HG03521 (cell line): ENCODE results near the gene COX7A2L.
"Not testable (repeated sequence)": the region's sequence is repeated elsewhere in the genome, so short reads cannot be mapped to it uniquely, and the experiment has no call there.

Source experiments
- ATAC-seq: cut with Tn5 transposase; IDR thresholded peaks from one replicate; pipeline ENCODE4 v1.9.1; 2021; ENCODE audit warnings: mild to moderate bottlenecking, moderate library complexity; ENCODE audit not compliant: unreplicated experiment

Gene COX7A2L

DNA sequence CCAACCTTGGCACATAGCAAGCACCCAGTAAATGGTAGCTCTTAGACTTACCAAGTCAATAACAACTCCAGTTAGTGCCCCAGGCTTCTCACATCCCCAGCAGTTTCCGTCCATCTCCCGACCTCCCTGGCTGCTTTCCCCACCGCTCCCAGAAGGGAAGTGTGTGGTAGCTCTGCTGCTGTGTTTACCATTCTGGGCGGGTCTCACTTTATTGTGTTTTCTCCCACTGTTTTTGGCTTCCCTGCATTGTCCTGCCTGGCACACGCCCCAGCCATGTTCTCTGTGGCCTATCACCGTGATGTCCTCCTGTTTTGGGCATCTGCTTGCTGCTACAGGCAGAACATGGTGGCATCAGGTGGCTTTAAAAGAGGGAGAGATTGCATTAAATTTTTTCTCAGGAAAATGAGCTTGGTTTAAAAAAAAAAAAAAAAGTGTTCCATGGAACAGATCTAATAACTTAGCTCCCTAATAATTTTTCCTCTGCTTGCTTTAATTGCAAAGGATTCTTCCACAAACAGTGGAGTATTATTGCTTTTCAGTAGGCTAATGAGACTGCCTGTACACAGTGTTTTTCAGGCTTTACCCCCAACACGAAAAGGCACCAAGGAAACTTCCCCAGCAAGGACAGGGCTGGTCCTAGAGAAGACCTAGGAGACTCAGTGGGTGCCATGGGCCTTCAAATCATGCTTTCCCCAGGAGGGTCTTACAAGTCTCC lies 8.0 kb upstream of the COX7A2L start:
- ATAC-seq: no peak

- no peak for ATAC-seq
Observed at GRCh38 chr2:42367835-42368234, 6.8 kb upstream of the COX7A2L start.

DNA sequence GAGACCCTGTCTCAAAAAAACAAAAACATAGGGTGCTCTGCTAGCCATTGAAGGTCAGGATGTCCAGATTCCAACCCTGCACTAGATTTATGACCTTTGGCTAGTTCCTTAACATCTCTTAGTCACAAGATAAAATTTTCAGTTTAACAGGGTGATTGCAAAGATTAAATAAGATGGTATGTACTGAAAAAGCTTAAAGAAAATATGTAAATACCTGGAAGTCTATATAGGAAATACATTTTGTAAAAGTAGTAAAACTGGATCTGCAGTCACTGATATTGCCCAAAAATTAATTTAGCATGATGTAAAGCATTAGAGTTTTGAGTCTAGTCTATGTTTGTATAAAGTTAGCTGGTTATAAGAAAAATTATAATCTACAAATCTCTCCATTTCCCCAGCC lies 5.4 kb upstream of the COX7A2L start:
- ATAC-seq: no peak

- no peak for ATAC-seq
Observed at GRCh38 chr2:42364658-42365057, 3.6 kb upstream of the COX7A2L start.

DNA sequence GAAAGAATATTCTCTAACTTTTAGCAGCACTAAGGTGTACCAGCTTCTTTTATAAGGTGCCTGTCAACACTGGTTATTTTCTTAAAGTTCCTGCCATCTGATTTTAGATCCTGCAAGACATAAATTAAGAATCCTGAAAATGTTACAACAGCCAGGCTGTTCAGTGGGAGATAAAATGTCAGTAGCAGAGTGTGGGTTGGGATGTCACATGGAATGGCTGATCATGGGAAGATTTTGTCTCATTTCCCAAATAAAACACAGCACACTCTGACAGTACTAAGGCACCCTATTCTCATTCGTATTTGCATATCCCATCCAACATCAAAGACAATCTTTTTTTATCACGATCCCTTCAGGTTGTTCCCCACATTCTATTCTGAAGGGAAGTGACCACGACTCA lies 2.4 kb upstream of the COX7A2L start:
- ATAC-seq: no peak

DNA sequence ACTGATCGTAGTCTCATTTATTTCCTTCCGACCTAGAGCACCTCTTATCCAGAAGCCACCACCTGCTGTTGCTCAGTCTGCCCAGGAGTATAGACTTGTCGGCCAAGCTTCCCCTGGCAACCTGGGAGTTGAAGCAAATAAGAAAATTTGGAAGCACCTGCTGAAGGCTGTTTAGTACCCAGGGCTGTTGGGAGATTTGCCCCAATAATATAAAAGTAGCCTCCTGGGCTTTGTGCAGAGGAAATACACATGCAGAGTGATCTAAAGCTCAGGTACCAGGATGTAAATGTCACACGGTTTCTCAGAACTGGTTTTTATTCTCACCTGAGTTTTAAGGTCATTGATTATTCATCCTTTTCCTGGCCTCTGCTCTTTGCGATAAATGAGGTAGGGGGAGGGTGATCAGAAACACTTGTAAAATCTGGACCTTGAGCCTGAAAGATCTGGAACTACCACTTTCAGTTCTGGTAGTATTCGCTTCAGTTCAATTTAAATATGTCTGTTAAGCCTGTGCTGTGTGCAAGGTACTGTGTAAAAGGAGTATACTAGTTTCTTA lies 789 bp upstream of the COX7A2L start:
- no peak for ATAC-seq

GRCh38 chr2:42360493-42360889 lies 526 bp downstream of the COX7A2L start:
- ATAC-seq: no peak

DNA sequence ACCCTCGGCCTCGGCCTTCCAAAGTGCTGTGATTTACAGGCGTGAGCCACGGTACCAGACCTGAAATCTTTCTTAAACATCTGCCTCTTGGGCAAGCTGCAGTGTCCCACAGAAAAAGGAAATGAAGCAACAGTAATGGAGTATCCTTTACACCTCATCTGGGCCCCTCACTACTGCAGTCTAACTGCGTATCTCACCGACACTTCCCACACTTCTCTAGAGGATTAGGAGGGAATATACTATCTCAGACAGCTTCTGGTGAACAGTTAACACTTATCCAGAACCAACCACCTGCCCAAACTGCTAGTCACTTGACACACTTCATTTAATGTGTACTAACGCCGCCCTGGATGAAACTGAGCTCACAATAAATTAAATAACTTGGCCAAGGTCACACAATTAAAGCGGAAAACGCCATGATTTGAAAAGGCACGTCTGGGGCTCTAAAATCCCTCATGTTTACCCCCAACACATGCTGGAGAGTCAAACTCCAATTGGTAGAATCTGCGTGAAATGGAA lies 993 bp downstream of the COX7A2L start:
- no peak for ATAC-seq

DNA sequence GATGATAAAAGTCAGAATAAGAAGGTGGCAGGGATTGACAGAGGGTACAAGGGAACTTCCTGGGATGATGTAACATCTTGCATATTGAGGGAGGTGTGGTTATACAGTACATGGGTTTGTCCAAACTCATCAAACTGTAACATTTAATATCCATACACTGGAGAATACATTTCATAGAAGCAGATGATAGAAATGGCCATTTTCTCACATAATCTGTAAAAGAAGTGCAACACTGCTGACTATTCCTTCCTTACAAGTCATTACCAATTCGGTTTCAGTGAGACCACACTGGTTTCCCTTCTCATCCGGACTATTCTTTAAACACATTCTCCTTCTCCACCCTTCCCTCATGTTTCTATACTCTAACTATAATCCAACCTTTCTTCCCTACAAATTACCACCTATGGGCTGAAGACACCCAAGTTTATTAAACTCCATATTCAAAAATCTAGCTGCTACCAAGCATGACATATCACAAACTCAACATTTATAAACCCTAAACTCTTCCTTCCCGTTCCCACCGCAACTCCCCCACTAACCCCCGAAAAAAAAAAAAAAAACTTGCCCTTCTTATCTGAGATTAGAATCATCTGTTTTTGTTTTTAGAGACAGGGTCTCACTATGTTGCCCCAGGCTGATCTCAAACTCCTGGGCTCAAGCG lies 1.6 kb downstream of the COX7A2L start:
- no peak for ATAC-seq

GRCh38 chr2:42353792-42354429 lies 7.1 kb downstream of the COX7A2L start:
- no peak for ATAC-seq

DNA sequence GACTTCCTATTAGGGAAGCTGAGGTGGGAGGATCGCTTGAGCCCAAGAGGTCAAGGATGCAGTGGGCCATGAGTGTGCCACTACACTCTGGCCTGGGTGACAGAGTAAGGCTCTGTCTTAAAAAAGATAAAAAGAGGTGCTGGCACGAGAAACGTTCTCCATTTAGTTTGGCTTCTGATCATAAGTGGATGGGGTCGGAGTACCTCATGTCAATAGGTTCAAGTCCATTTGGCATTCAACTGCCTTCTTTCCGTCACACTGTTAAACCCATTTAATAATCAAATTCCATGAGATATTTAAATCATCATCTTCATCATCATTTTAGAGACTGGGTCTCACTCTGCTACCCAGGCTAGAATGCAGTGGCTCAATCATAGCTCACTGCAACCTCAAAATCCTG lies 9.2 kb downstream of the COX7A2L start:
- no peak for ATAC-seq

- ATAC-seq: no peak
Observed at GRCh38 chr2:42350434-42351063, 10.5 kb downstream of the COX7A2L start.

DNA sequence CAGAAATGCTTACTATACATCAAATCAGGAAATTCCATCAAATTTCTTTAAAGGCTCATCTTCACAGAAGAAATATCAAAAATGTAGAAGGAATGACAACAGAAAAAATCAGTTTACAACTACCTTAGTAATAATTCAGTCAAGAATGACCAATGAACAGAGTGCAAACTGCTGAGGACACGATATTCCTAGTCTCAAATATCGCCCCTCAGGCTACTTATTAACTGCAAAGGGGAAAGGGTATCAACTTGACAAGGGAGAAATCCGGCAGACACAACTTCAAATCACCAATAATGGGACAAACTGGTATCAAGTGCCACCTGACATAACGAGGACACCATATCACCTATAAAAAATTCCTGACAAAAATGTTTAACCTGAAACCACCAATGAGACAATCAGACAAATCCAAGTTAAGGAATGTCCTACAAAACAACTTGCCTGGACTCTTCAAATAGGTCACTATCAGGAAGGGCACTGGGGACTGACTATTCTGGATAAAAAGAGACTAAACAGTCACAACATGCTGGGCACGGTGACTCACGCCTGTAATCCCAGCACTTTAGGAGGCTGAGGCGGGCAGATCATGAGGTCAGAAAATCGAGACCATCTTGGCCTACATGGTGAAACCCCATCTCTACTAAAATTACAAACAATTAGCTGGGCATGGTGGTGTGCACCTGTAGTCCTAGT lies 12.8 kb downstream of the COX7A2L start:
- ATAC-seq: no peak

GRCh38 chr2:42347518-42347917 lies 13.5 kb downstream of the COX7A2L start:
- ATAC-seq: not testable (repeated sequence)

- ATAC-seq: not testable (repeated sequence)
Observed at GRCh38 chr2:42346856-42347255, 14.2 kb downstream of the COX7A2L start.

DNA sequence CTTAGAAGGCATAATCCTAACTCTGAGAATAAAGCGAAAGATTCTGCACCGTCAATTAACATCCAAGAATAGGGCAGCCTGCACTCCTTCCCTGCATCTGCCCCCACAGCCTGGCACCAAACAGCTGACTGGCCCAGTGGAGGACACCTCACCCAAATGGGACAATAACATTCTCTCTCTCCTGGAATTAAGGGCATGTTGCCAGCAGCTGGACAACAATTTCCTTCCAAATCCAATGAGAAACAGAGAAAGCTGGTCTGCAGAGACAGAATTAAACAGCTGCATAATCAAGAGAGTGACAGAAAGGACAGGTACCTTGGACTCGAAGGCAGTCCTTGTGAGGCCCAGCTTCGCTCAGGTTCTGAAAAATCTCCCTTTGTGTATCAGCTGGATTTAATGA lies 15.0 kb downstream of the COX7A2L start:
- ATAC-seq: no peak

DNA sequence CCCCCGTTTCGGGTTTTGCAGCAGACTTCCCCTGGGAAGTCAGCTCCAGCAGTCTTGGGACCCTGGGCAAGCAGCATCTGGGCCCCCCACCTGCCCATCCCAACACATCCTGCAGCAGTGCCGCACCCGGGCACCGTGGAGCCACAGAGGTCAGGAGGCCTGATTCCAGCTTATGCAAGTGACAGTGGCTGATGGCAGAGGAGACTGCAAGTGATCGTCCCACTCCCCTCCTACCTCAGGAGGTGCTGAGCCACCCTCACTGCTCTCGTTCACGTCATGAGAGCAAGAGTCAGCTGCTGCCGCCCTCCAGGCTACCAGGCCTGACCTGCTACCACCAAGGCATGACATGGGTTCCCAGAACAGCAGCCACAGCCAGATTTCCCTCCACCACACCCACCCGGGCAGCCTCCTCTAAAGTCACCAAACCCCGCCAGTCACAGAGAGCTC lies 18.2 kb downstream of the COX7A2L start:
- no peak for ATAC-seq

DNA sequence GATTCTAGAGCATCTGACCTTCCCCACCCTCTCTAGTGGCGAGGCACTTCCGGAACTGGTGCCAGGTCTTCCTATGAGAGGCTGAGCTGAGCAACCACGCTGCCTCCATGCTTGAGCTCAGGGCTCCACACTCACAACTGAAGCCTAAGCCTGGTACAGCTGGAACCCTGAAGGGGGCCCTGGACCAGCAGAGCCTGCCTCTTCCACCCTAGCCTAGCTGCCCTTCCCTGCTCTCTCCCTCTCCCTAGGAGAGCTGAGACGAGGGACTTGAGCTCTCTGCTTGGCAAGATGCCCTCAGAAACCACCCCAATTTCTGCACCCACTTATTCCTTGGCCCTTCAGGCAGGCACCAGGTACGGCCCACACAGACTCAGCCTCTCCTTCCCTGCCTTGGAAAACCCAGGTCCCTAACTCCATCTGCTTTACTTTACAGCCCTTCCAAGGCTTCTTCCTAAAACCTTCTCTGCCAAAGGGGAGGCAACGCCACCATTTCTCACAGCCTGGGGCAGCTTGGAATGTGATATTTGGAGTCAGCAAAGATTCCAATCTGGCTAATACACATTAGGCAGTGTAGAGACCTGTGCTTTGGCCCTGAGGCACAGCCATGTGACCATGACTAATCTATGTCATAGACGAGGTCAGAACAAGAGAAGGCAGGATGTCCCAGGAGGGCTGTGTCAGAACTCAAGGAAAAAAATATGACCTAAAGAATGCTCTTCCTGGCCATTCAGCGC lies 18.8 kb downstream of the COX7A2L start:
- no peak for ATAC-seq

DNA sequence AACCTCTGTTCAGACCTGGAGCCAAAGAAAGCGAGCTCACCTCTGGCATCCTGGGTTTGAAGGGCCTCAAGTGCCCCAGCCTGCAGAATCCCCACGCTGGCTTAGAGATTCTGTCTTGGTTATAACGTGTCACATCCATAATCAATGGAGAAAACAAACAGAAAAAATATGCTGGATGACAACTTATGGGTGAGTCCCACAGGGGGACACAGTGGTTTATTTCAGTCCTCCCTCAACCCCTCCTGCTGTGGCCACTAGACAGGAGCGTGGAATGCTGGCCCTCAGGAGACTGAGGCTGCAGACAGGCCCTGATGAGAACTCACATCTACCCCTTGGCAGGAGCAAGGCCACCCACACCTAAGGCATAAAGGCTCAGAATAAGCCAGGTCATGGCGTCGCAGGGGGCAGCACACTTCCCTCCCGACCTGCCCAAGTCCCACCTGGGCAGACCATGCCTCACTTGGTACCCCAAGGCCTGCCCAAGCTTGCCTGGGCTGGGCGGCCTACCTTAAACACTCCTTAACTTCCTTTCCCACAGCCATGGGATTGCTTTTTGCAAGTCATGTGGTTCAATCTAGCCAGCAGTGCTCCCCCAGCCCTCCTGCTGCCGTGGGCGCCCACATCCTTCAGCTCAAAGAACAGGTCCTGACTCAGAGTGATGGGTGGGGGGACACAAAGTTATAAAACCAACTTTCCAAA lies 19.9 kb downstream of the COX7A2L start:
- no peak for ATAC-seq
